Measurements from ENCODE around the gene SUZ12.
"Not testable (repeated sequence)": the region's sequence is repeated elsewhere in the genome, so short reads cannot be mapped to it uniquely, and the experiment has no call there.

Gene SUZ12

GRCh38 chr17:31964131-31964530 lies 27.3 kb downstream of the SUZ12 start:
- not testable (repeated sequence) for DNase-seq

GRCh38 chr17:31967648-31968047 lies 30.8 kb downstream of the SUZ12 start:
- DNase-seq: no peak

- not testable (repeated sequence) for DNase-seq
These were observed 33.6 kb downstream of the SUZ12 start for GRCh38 chr17:31970416-31970815.

GRCh38 chr17:31974269-31975071 lies 37.7 kb downstream of the SUZ12 start:
- DNase-seq: not testable (repeated sequence)

GRCh38 chr17:31975391-31975790 lies 38.6 kb downstream of the SUZ12 start:
- DNase-seq: not testable (repeated sequence)

- not testable (repeated sequence) for DNase-seq
These were observed 55.0 kb downstream of the SUZ12 start for GRCh38 chr17:31991821-31992220.

GRCh38 chr17:31997005-31997404 lies 60.2 kb downstream of the SUZ12 start:
- DNase-seq: no peak

GRCh38 chr17:32006957-32007462 lies 70.2 kb downstream of the SUZ12 start, which contains the start of gene LRRC37B:
Gene LRRC37B (plus strand): TSS chr17:32007383. CDS start chr17:32021393, 14,010 bp downstream.
- DNase-seq: peak in 1 of 2 experiments; percentile 55

- no peak for DNase-seq
These were observed 70.9 kb downstream of the SUZ12 start for GRCh38 chr17:32007463-32008298.

- DNase-seq: no peak
These were observed 72.4 kb downstream of the SUZ12 start for GRCh38 chr17:32009262-32009542.

GRCh38 chr17:32010114-32010513 lies 73.3 kb downstream of the SUZ12 start:
- no peak for DNase-seq

- DNase-seq: no peak
These were observed 78.6 kb downstream of the SUZ12 start for GRCh38 chr17:32015245-32016013.

- no peak for DNase-seq
These were observed 79.4 kb downstream of the SUZ12 start for GRCh38 chr17:32016231-32016630.

GRCh38 chr17:32019228-32019627 lies 82.4 kb downstream of the SUZ12 start:
- DNase-seq: no peak

- no peak for DNase-seq
These were observed 84.3 kb downstream of the SUZ12 start for GRCh38 chr17:32020943-32021614.

- no peak for DNase-seq
These were observed 84.8 kb downstream of the SUZ12 start for GRCh38 chr17:32021615-32021955.

GRCh38 chr17:32022554-32022953 lies 85.7 kb downstream of the SUZ12 start:
- not testable (repeated sequence) for DNase-seq

- not testable (repeated sequence) for DNase-seq
These were observed 90.5 kb downstream of the SUZ12 start for GRCh38 chr17:32027271-32027670.

GRCh38 chr17:32033223-32033622 lies 96.4 kb downstream of the SUZ12 start:
- DNase-seq: no peak

GRCh38 chr17:32033812-32034211 lies 97.0 kb downstream of the SUZ12 start:
- DNase-seq: not testable (repeated sequence)

GRCh38 chr17:32040246-32040645 lies 103.4 kb downstream of the SUZ12 start:
- DNase-seq: not testable (repeated sequence)

- not testable (repeated sequence) for DNase-seq
These were observed 104.6 kb downstream of the SUZ12 start for GRCh38 chr17:32041306-32041875.

All from cerebellar nuclear complex (tissue), 1 donor.